Amygdala (tissue), 56 donors: ENCODE measurements around the gene TMX2.

ENCODE experiments used
- DNase-seq, 56 donors: peaks; one replicate each; lab custom pipeline; 2025; lab: John Stamatoyannopoulos, UW

TMX2 gene

GRCh38 chr11:57788703-57789088 is 76.3 kb downstream of the TMX2 start:
- no peak for DNase-seq
